ENCODE data around the gene TSHR.

- no peak for TF ChIP-seq CTCF (IDR thresholded peaks at IDR 0.05)
- no peak for TF ChIP-seq POLR2A (IDR thresholded peaks at IDR 0.05)
Observed at GRCh38 chr14:80940146-80940545, 15.3 kb upstream of the TSHR start.
